NCI-H2107 treated with DMSO at 0.1 percent for 48 hours (cell line): ENCODE measurements around the gene CEBPB.

Experiments used
- DNase-seq: peaks from one replicate; lab custom pipeline; 2025; ENCODE audit not compliant: unreplicated experiment; lab: John Stamatoyannopoulos, UW

The CEBPB gene

GRCh38 chr20:50226093-50226974 lies 35.7 kb downstream of the CEBPB start:
- no peak for DNase-seq

- no peak for DNase-seq
Measured at GRCh38 chr20:50227506-50227905, 36.9 kb downstream of the CEBPB start.

GRCh38 chr20:50229156-50229607 lies 38.6 kb downstream of the CEBPB start:
- no peak for DNase-seq

GRCh38 chr20:50230184-50230583 lies 39.6 kb downstream of the CEBPB start:
- DNase-seq, result no peak

GRCh38 chr20:50230871-50231560 lies 40.4 kb downstream of the CEBPB start:
- DNase-seq, result no peak

- DNase-seq, result no peak
Measured at GRCh38 chr20:50231854-50232253, 41.2 kb downstream of the CEBPB start.

- no peak for DNase-seq
Measured at GRCh38 chr20:50232651-50233324, 42.2 kb downstream of the CEBPB start.

- DNase-seq, result no peak
Measured at GRCh38 chr20:50233325-50234212, 42.9 kb downstream of the CEBPB start.

- DNase-seq, result no peak
Measured at GRCh38 chr20:50234288-50234687, 43.7 kb downstream of the CEBPB start.

- no peak for DNase-seq
Measured at GRCh38 chr20:50237349-50237748, 46.7 kb downstream of the CEBPB start.

GRCh38 chr20:50238081-50238800 lies 47.6 kb downstream of the CEBPB start:
- DNase-seq, result no peak

- DNase-seq, result no peak
Measured at GRCh38 chr20:50240092-50240491, 49.5 kb downstream of the CEBPB start.

- no peak for DNase-seq
Measured at GRCh38 chr20:50242178-50242514, 51.5 kb downstream of the CEBPB start.
